ENCODE results near the gene OAF. TPM values are rescaled to one million over a fixed set of nuclear protein-coding genes. Genes with fewer than 3 reads are reported as not detected.
"Not testable (repeated sequence)": the region's sequence is repeated elsewhere in the genome, so short reads cannot be mapped to it uniquely, and the experiment has no call there.

Gene OAF
- total and polyA plus RNA-seq, 2 donors: 4.9 to 5.3 TPM

DNA sequence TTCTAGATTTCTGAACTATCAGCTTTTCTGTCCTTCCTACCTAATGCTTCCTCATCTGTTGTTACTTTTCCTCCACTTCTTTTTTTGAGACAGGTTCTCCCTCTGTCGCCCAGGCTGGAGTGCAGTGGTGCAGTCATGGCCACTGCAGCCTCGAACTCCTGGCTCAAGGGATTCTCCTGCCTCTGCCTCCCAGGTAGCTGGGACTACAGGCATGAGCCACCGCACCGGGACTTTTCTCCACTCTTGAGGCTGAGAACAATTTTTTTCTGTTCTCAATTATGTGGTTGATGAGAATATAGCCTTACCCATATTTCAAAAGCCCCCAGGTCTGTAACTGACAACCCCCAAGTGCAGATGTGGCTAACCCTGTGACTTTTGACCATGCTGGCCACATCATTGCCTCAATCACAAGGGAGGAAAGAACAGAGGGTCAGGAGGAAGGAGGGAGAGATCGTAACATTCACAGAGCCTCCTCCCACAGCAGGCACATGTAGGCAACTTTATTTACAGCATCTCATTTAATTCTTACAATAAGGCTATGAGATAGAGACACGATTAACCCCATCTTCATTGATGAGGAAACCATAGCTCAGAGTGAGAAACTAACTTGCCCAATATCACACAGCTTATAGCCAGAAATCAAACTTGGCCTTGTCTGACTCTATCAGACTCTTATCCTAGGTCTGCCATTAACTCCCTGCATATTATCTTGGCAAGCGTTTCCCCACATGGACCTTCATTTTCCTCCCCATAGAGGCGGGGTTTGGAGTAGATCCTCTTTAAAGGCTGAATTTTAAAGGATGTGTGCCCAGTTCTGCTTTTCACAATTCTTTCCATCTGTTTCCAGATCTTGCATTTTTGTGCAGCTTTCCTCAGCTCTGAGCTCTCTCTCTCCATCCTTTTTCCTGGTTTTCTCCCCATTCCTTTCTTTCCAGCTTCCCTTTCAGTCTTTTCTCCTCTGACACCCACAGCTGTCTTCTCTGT lies 38.7 kb downstream of the OAF start:
- Histone ChIP-seq H3K4me1 (ENCODE audit: control insufficient read depth in 2 of 2, insufficient read depth in 2 of 2, low read length in 2 of 2) (no peaks in the 10 kb centered on the region), H3K36me3 (ENCODE audit: control insufficient read depth in 2 of 2, insufficient read depth in 2 of 2, low read length in 1 of 2) (no peaks in the 10 kb centered on the region), H3K27me3 (ENCODE audit: control insufficient read depth in 2 of 2, insufficient read depth in 1 of 2, low read length in 1 of 2) (peaks cover 0 to 22% of the 10 kb centered on the region in 2 donors), H3K27ac (ENCODE audit: low read depth in 1 of 2, low read length in 1 of 2) (no peak overlapping the region), H3K4me3 (ENCODE audit: low read length in 2 of 2) (no peak overlapping the region), H3K9me3 (ENCODE audit: control insufficient read depth in 2 of 2, insufficient read depth in 1 of 2, low read length in 1 of 2) (no peaks in the 10 kb centered on the region)
- no peak for DNase-seq (ENCODE audit: low read depth in 6 of 9, low spot score in 9 of 9)
- 82% methylated on average over 8 of the region's 8 CpGs for WGBS

DNA sequence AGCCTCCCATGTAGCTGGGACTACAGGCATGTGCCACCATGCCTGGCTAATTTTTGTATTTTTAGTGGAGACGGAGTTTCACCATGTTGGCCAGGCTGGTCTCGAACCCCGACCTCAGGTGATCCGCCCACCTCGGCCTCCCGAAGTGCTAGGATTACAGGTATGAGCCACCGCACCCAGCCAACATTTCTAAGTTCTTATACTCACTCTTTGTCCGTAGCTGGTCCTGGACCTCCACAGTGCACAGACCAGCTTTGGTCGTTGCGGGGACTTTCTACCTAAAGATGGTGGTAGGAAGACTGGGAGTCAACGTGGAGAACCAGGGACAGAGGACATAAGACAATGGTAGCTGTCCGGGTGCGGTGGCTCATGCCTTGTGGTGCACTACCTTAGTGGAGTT lies 42.5 kb downstream of the OAF start:
- WGBS: 97% methylated on average over 13 of the region's 13 CpGs
- not testable (repeated sequence) for DNase-seq (ENCODE audit: low read depth in 6 of 9, low spot score in 9 of 9)
- peaks cover 0 to 39% of the 10 kb centered on the region in 2 donors for H3K27me3 ChIP-seq (ENCODE audit: control insufficient read depth in 2 of 2, insufficient read depth in 1 of 2, low read length in 1 of 2)

DNA sequence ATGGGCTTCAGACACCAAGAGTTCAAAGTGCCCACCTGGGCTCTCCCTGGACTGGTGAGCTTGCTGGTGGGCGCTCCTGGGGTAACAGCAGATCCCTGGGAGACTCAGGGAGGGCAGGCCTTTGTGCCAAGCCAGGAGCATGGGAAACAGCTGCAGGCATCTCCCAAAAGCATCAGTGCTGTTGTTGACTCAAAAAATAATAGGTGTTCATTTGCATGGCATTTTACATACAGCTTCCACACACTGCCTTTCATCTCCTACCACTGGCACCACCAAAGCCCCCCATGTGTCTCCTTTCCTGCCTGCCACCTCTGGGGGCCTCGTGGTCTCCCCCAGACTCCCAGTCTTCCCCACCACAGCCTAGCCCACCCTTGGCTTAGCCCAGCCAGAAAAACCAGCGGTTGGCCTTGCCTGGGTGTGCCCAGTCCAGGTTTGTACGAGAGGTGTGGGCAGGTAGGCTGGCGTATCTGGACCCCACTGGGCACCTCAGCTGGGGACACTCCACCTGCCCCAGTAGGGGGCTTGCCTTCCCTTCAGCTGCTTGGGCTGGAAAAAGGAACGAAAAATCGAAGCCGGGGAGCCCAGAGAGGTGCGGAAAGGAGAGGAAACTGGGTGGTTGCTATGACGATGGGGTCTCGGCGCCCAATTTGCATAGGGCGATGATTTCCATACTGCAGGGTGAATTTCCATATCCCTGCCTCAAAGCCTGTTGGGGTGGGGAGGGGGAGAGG lies 44.1 kb downstream of the OAF start:
- DNase-seq (ENCODE audit: low read depth in 6 of 9, low spot score in 9 of 9): no peak
- 10% methylated on average over 13 of the region's 13 CpGs for WGBS
- H3K27me3 ChIP-seq (ENCODE audit: control insufficient read depth in 2 of 2, insufficient read depth in 1 of 2, low read length in 1 of 2): peaks cover 0 to 34% of the 10 kb centered on the region in 2 donors
- no peak overlapping the region for H3K4me3 ChIP-seq (ENCODE audit: low read length in 2 of 2)
- no peak overlapping the region for H3K27ac ChIP-seq (ENCODE audit: low read depth in 1 of 2, low read length in 1 of 2)
- no peaks in the 10 kb centered on the region for H3K9me3 ChIP-seq (ENCODE audit: control insufficient read depth in 2 of 2, insufficient read depth in 1 of 2, low read length in 1 of 2)
- peaks cover 0 to 3% of the 10 kb centered on the region in 2 donors for H3K4me1 ChIP-seq (ENCODE audit: control insufficient read depth in 2 of 2, insufficient read depth in 2 of 2, low read length in 2 of 2)
- no peaks in the 10 kb centered on the region for H3K36me3 ChIP-seq (ENCODE audit: control insufficient read depth in 2 of 2, insufficient read depth in 2 of 2, low read length in 1 of 2)

More for the DNA sequence above, 42.5 kb downstream of the OAF start:
- H3K36me3 ChIP-seq (ENCODE audit: control insufficient read depth in 2 of 2, insufficient read depth in 2 of 2, low read length in 1 of 2); H3K4me3 ChIP-seq (ENCODE audit: low read length in 2 of 2); H3K4me1 ChIP-seq (ENCODE audit: control insufficient read depth in 2 of 2, insufficient read depth in 2 of 2, low read length in 2 of 2); H3K9me3 ChIP-seq (ENCODE audit: control insufficient read depth in 2 of 2, insufficient read depth in 1 of 2, low read length in 1 of 2); H3K27ac ChIP-seq (ENCODE audit: low read depth in 1 of 2, low read length in 1 of 2): not testable (repeated sequence)

DNA sequence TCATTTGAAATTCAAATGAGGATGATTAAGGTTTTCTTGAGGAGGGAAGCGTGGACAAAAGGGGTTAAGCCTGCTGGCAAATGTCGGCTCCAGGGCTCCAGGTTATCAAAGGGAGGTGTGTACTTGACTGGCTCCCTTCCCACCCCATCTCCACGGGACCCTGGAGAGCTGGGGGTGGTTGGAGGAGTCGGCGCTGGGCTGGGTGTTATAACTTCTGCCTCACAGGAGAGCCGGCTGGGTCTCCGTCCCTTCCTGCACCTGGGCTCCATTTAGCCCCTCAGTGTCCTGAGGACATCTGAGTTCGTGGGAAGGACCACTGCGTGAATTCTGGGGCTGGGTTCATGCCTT lies 44.7 kb downstream of the OAF start:
- 14% methylated on average over 9 of the region's 9 CpGs for WGBS
- peaks cover 0 to 3% of the 10 kb centered on the region in 2 donors for H3K4me1 ChIP-seq (ENCODE audit: control insufficient read depth in 2 of 2, insufficient read depth in 2 of 2, low read length in 2 of 2)
- peaks cover 0 to 34% of the 10 kb centered on the region in 2 donors for H3K27me3 ChIP-seq (ENCODE audit: control insufficient read depth in 2 of 2, insufficient read depth in 1 of 2, low read length in 1 of 2)

DNA sequence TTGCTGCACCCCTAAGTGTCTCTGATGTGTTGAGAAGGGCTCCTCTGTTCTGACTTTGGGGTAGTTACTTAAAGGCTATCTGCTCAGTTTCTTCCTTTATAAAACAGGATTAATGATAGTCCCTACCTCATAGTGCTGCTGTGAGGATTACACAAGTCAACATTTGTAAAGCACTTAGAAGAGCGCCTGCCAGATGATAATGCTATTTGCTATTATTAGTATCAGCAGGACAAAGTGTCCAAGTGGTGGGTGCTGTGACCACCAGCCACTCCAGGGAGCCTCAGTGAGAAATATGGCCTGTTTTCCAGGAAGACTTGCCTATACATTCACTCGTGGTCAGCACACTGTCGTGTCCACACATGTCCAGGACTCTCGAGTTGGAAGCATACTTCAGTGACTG lies 45.3 kb downstream of the OAF start:
- no peaks in the 10 kb centered on the region for H3K36me3 ChIP-seq (ENCODE audit: control insufficient read depth in 2 of 2, insufficient read depth in 2 of 2, low read length in 1 of 2)
- H3K4me3 ChIP-seq (ENCODE audit: low read length in 2 of 2): no peak overlapping the region
- no peak overlapping the region for H3K27ac ChIP-seq (ENCODE audit: low read depth in 1 of 2, low read length in 1 of 2)
- no peak for DNase-seq (ENCODE audit: low read depth in 6 of 9, low spot score in 9 of 9)
- H3K4me1 ChIP-seq (ENCODE audit: control insufficient read depth in 2 of 2, insufficient read depth in 2 of 2, low read length in 2 of 2): peaks cover 0 to 3% of the 10 kb centered on the region in 2 donors
- no peaks in the 10 kb centered on the region for H3K9me3 ChIP-seq (ENCODE audit: control insufficient read depth in 2 of 2, insufficient read depth in 1 of 2, low read length in 1 of 2)
- WGBS: 58% methylated on average over 4 of the region's 4 CpGs
- peaks cover 0 to 34% of the 10 kb centered on the region in 2 donors for H3K27me3 ChIP-seq (ENCODE audit: control insufficient read depth in 2 of 2, insufficient read depth in 1 of 2, low read length in 1 of 2)

More for the DNA sequence above, 44.7 kb downstream of the OAF start:
- no peaks in the 10 kb centered on the region for H3K9me3 ChIP-seq (ENCODE audit: control insufficient read depth in 2 of 2, insufficient read depth in 1 of 2, low read length in 1 of 2)
- no peak overlapping the region for H3K4me3 ChIP-seq (ENCODE audit: low read length in 2 of 2)
- DNase-seq (ENCODE audit: low read depth in 6 of 9, low spot score in 9 of 9): no peak
- no peaks in the 10 kb centered on the region for H3K36me3 ChIP-seq (ENCODE audit: control insufficient read depth in 2 of 2, insufficient read depth in 2 of 2, low read length in 1 of 2)
- no peak overlapping the region for H3K27ac ChIP-seq (ENCODE audit: low read depth in 1 of 2, low read length in 1 of 2)

DNA sequence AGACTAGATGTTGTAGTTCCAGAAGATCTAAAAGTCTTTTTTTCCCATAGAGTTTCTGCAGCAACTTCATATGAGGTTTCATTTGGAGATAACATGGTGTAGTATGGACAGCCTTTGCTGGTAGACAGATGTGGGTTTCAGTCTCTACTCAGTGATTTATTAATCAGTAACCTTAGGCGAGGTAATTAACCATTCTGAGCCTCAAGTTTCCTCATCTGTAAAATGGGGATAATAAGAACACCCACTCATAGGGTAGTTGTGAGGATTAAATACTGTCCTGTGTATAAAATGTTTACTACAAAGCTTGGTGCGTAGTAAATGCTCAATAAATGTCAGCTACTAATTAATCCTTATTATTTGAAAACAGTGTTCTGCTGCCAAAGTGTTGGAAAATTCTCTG lies 45.9 kb downstream of the OAF start:
- H3K4me1 ChIP-seq (ENCODE audit: control insufficient read depth in 2 of 2, insufficient read depth in 2 of 2, low read length in 2 of 2): peaks cover 0 to 3% of the 10 kb centered on the region in 2 donors
- no peaks in the 10 kb centered on the region for H3K9me3 ChIP-seq (ENCODE audit: control insufficient read depth in 2 of 2, insufficient read depth in 1 of 2, low read length in 1 of 2)
- no peak for DNase-seq (ENCODE audit: low read depth in 6 of 9, low spot score in 9 of 9)
- H3K27ac ChIP-seq (ENCODE audit: low read depth in 1 of 2, low read length in 1 of 2): no peak overlapping the region
- no peaks in the 10 kb centered on the region for H3K36me3 ChIP-seq (ENCODE audit: control insufficient read depth in 2 of 2, insufficient read depth in 2 of 2, low read length in 1 of 2)
- 86% methylated on average over 2 of the region's 2 CpGs for WGBS
- no peak overlapping the region for H3K4me3 ChIP-seq (ENCODE audit: low read length in 2 of 2)
- H3K27me3 ChIP-seq (ENCODE audit: control insufficient read depth in 2 of 2, insufficient read depth in 1 of 2, low read length in 1 of 2): peaks cover 0 to 34% of the 10 kb centered on the region in 2 donors

DNA sequence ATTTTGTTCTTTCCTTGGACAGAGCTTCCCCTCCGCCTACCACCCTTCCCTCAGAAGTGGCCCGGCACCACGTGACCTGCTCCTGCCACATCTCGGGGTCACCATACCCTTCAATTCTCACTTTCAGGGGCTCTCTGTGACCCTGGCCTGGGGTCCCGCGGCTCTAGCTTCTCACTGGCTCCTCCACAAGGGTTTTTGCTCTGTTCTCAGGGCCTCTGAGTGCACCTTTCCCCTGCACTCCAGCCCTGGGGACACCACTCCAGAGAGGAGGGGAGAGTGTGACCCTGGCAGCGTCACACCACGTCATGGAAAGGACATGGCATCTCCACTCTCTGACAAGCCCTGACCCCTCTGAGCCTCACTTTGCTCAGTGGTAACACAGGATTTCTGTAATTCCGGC lies 46.5 kb downstream of the OAF start:
- no peak for DNase-seq (ENCODE audit: low read depth in 6 of 9, low spot score in 9 of 9)
- Histone ChIP-seq H3K27ac (ENCODE audit: low read depth in 1 of 2, low read length in 1 of 2) (no peak overlapping the region), H3K36me3 (ENCODE audit: control insufficient read depth in 2 of 2, insufficient read depth in 2 of 2, low read length in 1 of 2) (no peaks in the 10 kb centered on the region), H3K9me3 (ENCODE audit: control insufficient read depth in 2 of 2, insufficient read depth in 1 of 2, low read length in 1 of 2) (no peaks in the 10 kb centered on the region), H3K27me3 (ENCODE audit: control insufficient read depth in 2 of 2, insufficient read depth in 1 of 2, low read length in 1 of 2) (peaks cover 0 to 34% of the 10 kb centered on the region in 2 donors), H3K4me3 (ENCODE audit: low read length in 2 of 2) (no peak overlapping the region), H3K4me1 (ENCODE audit: control insufficient read depth in 2 of 2, insufficient read depth in 2 of 2, low read length in 2 of 2) (peaks cover 0 to 3% of the 10 kb centered on the region in 2 donors)
- 84% methylated on average over 9 of the region's 9 CpGs for WGBS

DNA sequence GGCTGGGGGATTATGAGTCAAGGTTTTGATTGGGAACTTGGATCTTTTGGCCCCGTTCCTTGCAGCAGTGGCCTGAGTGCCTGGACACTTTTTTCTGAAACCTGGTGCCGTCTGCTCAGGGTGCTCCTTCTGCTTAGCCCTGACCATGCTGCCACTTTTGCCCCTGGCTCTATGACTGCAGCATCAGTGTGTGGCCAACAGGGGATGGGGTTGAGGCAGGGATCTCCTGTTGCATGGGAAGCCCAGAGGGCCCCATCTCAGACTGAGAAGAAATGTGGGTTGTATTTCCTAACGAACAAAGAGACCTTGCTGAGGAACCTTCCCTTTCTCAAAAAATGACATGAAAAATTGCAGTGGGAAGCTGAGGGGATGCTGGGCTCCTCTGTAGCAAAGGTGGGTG lies 47.8 kb downstream of the OAF start:
- Histone ChIP-seq H3K4me1 (ENCODE audit: control insufficient read depth in 2 of 2, insufficient read depth in 2 of 2, low read length in 2 of 2) (peaks cover 0 to 3% of the 10 kb centered on the region in 2 donors), H3K36me3 (ENCODE audit: control insufficient read depth in 2 of 2, insufficient read depth in 2 of 2, low read length in 1 of 2) (no peaks in the 10 kb centered on the region), H3K4me3 (ENCODE audit: low read length in 2 of 2) (no peak overlapping the region), H3K27ac (ENCODE audit: low read depth in 1 of 2, low read length in 1 of 2) (no peak overlapping the region), H3K27me3 (ENCODE audit: control insufficient read depth in 2 of 2, insufficient read depth in 1 of 2, low read length in 1 of 2) (peaks cover 0 to 34% of the 10 kb centered on the region in 2 donors), H3K9me3 (ENCODE audit: control insufficient read depth in 2 of 2, insufficient read depth in 1 of 2, low read length in 1 of 2) (no peaks in the 10 kb centered on the region)
- WGBS: 76% methylated on average over 3 of the region's 3 CpGs
- DNase-seq (ENCODE audit: low read depth in 6 of 9, low spot score in 9 of 9): no peak

DNA sequence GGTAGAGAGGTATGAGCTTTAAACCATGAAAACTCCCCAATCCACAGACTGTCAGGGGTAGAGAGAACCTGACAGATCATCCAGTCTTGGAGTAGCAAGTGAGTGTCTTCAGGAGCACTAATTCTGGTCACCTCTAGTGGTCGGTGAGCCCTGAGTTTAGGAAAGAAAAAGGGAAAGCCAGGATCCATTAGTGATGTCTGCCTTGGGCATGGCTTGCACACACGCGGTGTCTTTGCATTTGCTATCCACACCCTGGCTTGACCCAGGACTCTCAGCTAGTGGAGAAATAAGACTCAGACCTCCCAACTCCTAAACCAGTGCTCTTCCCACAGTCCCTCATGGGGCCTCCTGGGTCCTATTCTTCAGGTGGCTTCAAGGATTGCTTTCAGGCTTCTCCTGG lies 48.4 kb downstream of the OAF start:
- 96% methylated on average over 3 of the region's 3 CpGs for WGBS
- Histone ChIP-seq H3K27ac (ENCODE audit: low read depth in 1 of 2, low read length in 1 of 2) (no peak overlapping the region), H3K36me3 (ENCODE audit: control insufficient read depth in 2 of 2, insufficient read depth in 2 of 2, low read length in 1 of 2) (no peaks in the 10 kb centered on the region), H3K9me3 (ENCODE audit: control insufficient read depth in 2 of 2, insufficient read depth in 1 of 2, low read length in 1 of 2) (no peaks in the 10 kb centered on the region), H3K4me1 (ENCODE audit: control insufficient read depth in 2 of 2, insufficient read depth in 2 of 2, low read length in 2 of 2) (peaks cover 0 to 3% of the 10 kb centered on the region in 2 donors), H3K4me3 (ENCODE audit: low read length in 2 of 2) (no peak overlapping the region), H3K27me3 (ENCODE audit: control insufficient read depth in 2 of 2, insufficient read depth in 1 of 2, low read length in 1 of 2) (peaks cover 0 to 32% of the 10 kb centered on the region in 2 donors)
- no peak for DNase-seq (ENCODE audit: low read depth in 6 of 9, low spot score in 9 of 9)

Measured in thymus (tissue), 11 donors.